ENCODE measurements around the gene CNPY1.

CNPY1 gene

GRCh38 chr7:155467846-155468784 lies 78.2 kb downstream of the CNPY1 start:
- no peak for DNase-seq
- TF ChIP-seq POLR2A (IDR thresholded peaks at IDR 0.05; ENCODE audit: low read length) = no peak
- no peak for TF ChIP-seq GATA1 (IDR thresholded peaks at IDR 0.05; ENCODE audit: low read depth, low read length)

DNA sequence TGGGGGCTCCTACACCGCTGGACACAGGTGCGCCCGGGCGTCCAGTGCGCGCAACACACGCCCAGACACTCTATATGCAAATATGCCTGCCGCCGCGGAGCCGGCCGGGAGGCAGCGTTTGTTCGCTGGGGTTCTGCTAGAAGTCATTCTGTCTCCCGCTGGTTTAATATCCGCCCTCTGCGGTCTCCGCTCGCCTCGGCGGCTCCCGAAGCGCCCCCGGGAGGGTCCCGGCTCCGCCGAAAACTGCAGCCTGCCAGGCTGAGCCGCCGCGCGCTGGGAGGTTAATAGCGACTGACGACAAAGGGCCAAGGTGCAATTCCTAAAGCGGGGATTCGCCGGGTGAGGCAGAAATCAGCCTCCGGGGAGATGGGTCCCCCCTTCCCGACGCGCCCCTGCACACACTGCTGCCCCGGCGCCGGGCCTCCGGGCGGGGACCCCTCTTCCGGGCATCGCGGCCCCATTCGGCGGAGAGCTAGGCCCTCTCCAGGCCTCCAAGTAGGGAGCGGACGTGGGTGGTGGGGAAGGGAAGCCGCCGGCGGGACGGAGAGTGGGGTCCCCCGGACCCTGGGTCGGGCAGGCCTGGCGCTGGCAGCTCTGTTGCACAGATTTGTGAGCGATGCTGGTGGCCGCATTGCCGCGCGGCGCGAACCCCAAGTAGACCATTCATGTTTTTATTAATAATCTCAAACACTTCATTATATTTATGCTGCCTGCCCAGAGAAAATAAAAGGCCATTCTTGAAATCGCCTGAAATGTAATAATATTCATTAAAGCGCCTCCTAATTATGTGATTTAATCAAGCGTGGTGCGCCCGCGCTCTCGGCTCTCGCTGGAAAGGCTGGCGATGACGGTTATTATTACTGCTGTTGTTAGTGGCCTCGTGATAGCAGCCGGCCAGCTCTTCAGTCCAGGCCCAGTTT lies 79.3 kb downstream of the CNPY1 start:
- no peak for TF ChIP-seq POLR2A (IDR thresholded peaks at IDR 0.05; ENCODE audit: low read length)
- no peak for TF ChIP-seq GATA1 (IDR thresholded peaks at IDR 0.05; ENCODE audit: low read depth, low read length)
- DNase-seq = no peak

GRCh38 chr7:155466142-155466813 lies 80.1 kb downstream of the CNPY1 start:
- DNase-seq = no peak
- no peak for TF ChIP-seq POLR2A (IDR thresholded peaks at IDR 0.05; ENCODE audit: low read length)
- no peak for TF ChIP-seq GATA1 (IDR thresholded peaks at IDR 0.05; ENCODE audit: low read depth, low read length)

DNA sequence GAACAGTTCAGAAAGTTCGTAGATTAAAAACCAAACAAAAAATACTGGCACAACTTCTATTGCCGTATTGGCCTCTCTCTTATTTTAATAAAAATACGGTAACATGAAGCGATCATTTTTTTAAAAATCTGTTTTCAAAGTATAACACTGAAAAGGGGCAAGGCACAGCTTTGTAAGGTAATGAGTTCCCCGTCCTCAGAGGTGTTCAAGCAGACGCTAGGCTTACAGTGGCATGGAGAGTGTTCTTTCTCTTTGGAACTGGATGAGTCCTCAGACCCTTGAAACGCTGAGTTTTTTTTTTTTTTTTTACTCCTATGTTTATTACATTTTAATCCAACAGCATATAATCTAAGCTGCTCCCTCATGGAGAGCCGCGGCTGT lies 80.6 kb downstream of the CNPY1 start:
- TF ChIP-seq GATA1 (IDR thresholded peaks at IDR 0.05; ENCODE audit: low read depth, low read length) (no peak), POLR2A (IDR thresholded peaks at IDR 0.05; ENCODE audit: low read length) (no peak)
- DNase-seq = no peak

GRCh38 chr7:155464948-155465739 lies 81.2 kb downstream of the CNPY1 start:
- no peak for TF ChIP-seq POLR2A (IDR thresholded peaks at IDR 0.05; ENCODE audit: low read length)
- TF ChIP-seq GATA1 (IDR thresholded peaks at IDR 0.05; ENCODE audit: low read depth, low read length) = no peak
- no peak for DNase-seq

- no peak for DNase-seq
- TF ChIP-seq GATA1 (IDR thresholded peaks at IDR 0.05; ENCODE audit: low read depth, low read length) = no peak
- no peak for TF ChIP-seq POLR2A (IDR thresholded peaks at IDR 0.05; ENCODE audit: low read length)
Measured at GRCh38 chr7:155464183-155464582, 82.2 kb downstream of the CNPY1 start.

DNA sequence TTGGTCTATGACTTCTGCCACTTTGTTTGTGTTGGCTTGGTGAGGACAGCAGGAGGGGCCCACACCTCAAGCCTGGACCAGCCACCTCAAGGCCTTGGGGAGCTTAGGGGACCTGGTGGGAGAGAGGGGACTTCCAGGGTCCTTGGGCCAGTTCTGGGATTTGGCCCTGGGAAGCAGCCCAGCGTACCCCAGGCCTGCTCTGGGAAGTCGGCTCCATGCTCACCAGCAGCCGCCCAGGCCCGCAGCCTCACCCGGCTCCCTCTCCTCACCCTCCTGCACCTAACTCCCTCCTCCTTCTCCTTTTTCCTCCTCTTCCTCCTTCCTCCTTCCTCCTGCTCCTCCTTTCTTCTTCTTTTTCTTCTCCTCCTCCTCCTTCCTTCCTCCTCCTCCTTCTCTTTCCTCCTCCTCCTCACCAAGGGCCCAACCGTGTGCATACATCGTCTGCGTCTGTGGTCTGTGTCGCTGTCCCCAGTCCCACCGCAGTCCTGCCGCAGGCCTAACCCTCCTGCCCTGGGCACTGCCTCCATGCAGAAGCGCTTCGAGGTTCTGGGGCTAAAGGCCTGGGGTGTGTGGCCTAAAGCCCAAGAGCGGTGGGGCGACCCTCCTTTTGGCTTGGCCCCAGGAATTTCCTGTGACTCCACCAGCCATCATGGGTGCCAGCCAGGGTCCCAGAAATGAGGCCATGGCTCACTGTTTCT lies 83.1 kb downstream of the CNPY1 start:
- TF ChIP-seq GATA1 (IDR thresholded peaks at IDR 0.05; ENCODE audit: low read depth, low read length) = no peak
- DNase-seq = no peak

DNA sequence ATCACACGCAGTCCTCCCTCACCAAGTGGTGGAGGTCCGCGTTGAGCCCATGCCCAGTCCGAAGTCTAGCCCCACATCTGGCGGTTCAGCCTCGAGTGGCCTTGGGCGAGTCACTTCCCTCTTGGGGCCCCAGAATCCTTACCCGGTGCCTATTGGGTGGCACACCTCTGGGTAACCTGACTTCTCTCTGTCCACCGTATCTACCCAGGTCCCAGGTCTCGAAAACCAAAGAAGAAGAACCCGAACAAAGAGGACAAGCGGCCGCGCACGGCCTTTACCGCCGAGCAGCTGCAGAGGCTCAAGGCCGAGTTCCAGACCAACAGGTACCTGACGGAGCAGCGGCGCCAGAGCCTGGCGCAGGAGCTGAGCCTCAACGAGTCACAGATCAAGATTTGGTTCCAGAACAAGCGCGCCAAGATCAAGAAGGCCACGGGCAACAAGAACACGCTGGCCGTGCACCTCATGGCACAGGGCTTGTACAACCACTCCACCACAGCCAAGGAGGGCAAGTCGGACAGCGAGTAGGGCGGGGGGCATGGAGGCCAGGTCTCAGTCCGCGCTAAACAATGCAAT lies 84.1 kb downstream of the CNPY1 start:
- no peak for DNase-seq
- TF ChIP-seq GATA1 (IDR thresholded peaks at IDR 0.05; ENCODE audit: low read depth, low read length) (no peak), POLR2A (IDR thresholded peaks at IDR 0.05; ENCODE audit: low read length) (no peak)

DNA sequence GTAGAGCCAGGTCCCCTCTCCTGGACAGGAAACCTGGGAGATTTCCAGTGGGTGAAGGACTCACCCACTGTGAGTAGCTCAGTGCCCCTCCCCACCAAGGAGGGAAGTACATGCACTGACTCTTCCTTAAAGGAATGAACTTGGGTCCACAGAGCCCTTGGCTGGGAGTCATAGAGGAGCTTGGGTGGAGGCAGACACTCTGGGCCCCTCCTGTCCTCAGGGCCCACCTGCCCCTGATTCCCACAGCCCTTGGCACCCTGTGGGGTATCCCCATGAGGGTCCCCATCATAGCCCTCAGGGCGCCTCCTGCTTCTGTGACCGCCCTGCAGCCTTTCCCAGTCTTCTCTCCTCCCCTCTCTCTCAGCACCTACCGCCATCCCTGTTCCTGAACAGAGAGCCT lies 84.7 kb downstream of the CNPY1 start:
- no peak for DNase-seq
- no peak for TF ChIP-seq GATA1 (IDR thresholded peaks at IDR 0.05; ENCODE audit: low read depth, low read length)

- no peak for TF ChIP-seq GATA1 (IDR thresholded peaks at IDR 0.05; ENCODE audit: low read depth, low read length)
- no peak for TF ChIP-seq POLR2A (IDR thresholded peaks at IDR 0.05; ENCODE audit: low read length)
- DNase-seq = no peak
Measured at GRCh38 chr7:155460926-155461613, 85.3 kb downstream of the CNPY1 start.

DNA sequence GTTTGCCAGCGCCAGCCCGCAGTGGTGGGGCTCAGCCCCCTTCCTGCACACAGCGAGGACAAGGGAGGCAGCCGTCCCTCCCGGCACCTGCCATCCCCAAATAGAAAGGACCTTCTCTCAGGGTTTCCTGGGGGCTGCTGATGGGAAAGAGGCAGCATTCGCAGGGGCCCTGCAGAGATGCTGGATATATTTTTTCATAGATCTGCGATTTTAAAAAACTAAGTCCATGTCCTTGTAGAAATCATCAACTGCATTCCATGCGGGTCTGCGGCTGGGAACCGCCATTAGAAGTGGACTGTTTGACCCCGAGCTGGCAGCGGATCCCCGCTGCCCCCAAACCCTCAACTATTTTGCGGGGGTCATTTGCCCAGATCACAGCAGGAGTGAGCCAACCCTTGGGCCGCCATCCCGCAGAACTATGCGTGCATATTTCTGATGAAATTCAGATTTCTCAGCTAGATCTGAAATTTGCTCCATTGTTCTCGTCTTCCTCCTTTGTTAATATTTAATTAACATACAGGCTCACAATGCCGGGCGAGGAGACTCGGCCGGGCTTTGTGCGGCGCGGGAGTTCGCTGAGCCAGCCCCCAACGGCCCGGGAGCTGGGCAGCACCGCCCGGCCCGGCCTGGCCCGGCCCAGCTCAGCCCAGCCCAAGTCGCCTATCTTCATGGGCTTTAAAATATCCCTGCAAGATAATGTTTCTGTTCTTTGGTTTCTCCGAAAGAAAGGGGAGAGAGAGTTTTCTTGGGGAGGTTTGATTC lies 86.5 kb downstream of the CNPY1 start:
- TF ChIP-seq GATA1 (IDR thresholded peaks at IDR 0.05; ENCODE audit: low read depth, low read length) = no peak
- no peak for TF ChIP-seq POLR2A (IDR thresholded peaks at IDR 0.05; ENCODE audit: low read length)
- no peak for DNase-seq

Data from erythroblast (primary cell).